Mesendoderm (in vitro differentiated cells): Measurements from ENCODE around the gene YBX3.

ENCODE experiments used
- DNase-seq: peaks from one replicate; pipeline ENCODE4 v3.0.0; 2013
- H2AK5ac ChIP-seq: 2 replicates; pipeline ENCODE4 v1.6.1; 2013; ENCODE audit warnings: low read length, inconsistent platforms
- H2BK120ac ChIP-seq: 2 replicates; pipeline ENCODE4 v1.6.1; 2013; ENCODE audit warnings: low read depth, mild to moderate bottlenecking, low read length, moderate library complexity, mixed read lengths
- H2BK15ac ChIP-seq: replicated peaks from 2 replicates; pipeline ENCODE4 v1.6.1; 2013; ENCODE audit warnings: low read depth, mild to moderate bottlenecking, moderate library complexity
- H2BK5ac ChIP-seq: 2 replicates; pipeline ENCODE4 v1.6.1; 2013; ENCODE audit warnings: low read length, inconsistent platforms
- H3K18ac ChIP-seq: 2 replicates; pipeline ENCODE4 v1.6.1; 2013; ENCODE audit warnings: mild to moderate bottlenecking, low read length, mixed read lengths
- H3K23ac ChIP-seq: one replicate; pipeline ENCODE4 v1.6.1; 2013; ENCODE audit warnings: low read length
- H3K27ac ChIP-seq: 2 replicates; pipeline ENCODE4 v1.5.1; 2013; ENCODE audit warnings: low read depth, mild to moderate bottlenecking, inconsistent platforms, low read length, moderate library complexity
- H3K27me3 ChIP-seq: 2 replicates; pipeline ENCODE4 v1.6.1; 2013; ENCODE audit warnings: low read length, control low read depth, mild to moderate bottlenecking, inconsistent platforms; ENCODE audit not compliant: insufficient read depth, poor library complexity
- H3K36me3 ChIP-seq: 2 replicates; pipeline ENCODE4 v1.6.1; 2013; ENCODE audit warnings: low read length, inconsistent platforms; ENCODE audit not compliant: control insufficient read depth, insufficient read depth
- H3K4ac ChIP-seq: one replicate; pipeline ENCODE4 v1.6.1; 2013; ENCODE audit warnings: low read depth, mild to moderate bottlenecking, low read length, moderate library complexity
- H3K4me1 ChIP-seq: 2 replicates; pipeline ENCODE4 v1.6.1; 2013; ENCODE audit warnings: low read depth, low read length, inconsistent platforms; ENCODE audit not compliant: control insufficient read depth
- H3K4me2 ChIP-seq: 2 replicates; pipeline ENCODE4 v1.6.1; 2013; ENCODE audit warnings: low read length
- H3K4me3 ChIP-seq: 2 replicates; pipeline ENCODE4 v1.5.1; 2013; ENCODE audit warnings: mild to moderate bottlenecking, low read length
- H3K56ac ChIP-seq: one replicate; pipeline ENCODE4 v1.6.1; 2013; ENCODE audit warnings: low read length
- H3K79me1 ChIP-seq: 2 replicates; pipeline ENCODE4 v1.6.1; 2013; ENCODE audit warnings: low read length, inconsistent platforms
- H3K79me2 ChIP-seq: 2 replicates; pipeline ENCODE4 v1.6.1; 2013; ENCODE audit warnings: mild to moderate bottlenecking, low read length; ENCODE audit not compliant: control insufficient read depth, insufficient read depth
- H3K9ac ChIP-seq: 2 replicates; pipeline ENCODE4 v1.6.1; 2013; ENCODE audit warnings: low read length, inconsistent platforms
- H4K5ac ChIP-seq: one replicate; pipeline ENCODE4 v1.6.1; 2013; ENCODE audit warnings: low read length
- H4K8ac ChIP-seq: one replicate; pipeline ENCODE4 v1.6.1; 2013; ENCODE audit warnings: low read depth, mild to moderate bottlenecking, control low read depth, low read length, moderate library complexity
- WGBS: extraction: QIAGEN DNeasy Blood & Tissue Kit; methylation state at CpG from one replicate; pipeline ENCODE4 v1.1.7; 2013; ENCODE audit warnings: low lambda C conversion rate, missing lambda C conversion rate; ENCODE audit not compliant: insufficient coverage; ENCODE audit errors: extremely low coverage; 5-methylcytosine and 5-hydroxymethylcytosine counted together

Gene YBX3

GRCh38 chr12:10739157-10740118, 16.3 kb upstream of the YBX3 start:
- no peak overlapping the region for H2AK5ac ChIP-seq
- no peaks in the 10 kb centered on the region for H3K79me2 ChIP-seq
- H4K8ac ChIP-seq = no peak overlapping the region
- no peak for DNase-seq
- no peak overlapping the region for H3K18ac ChIP-seq
- H2BK120ac ChIP-seq = no peak overlapping the region
- H3K4me2 ChIP-seq = no peak overlapping the region
- H3K4me3 ChIP-seq = no peak overlapping the region
- no peaks in the 10 kb centered on the region for H3K36me3 ChIP-seq
- H3K56ac ChIP-seq = no peak overlapping the region
- no peak overlapping the region for H2BK15ac ChIP-seq
- H4K5ac ChIP-seq = no peak overlapping the region
- H2BK5ac ChIP-seq = no peak overlapping the region
- no peak overlapping the region for H3K9ac ChIP-seq
- no peak overlapping the region for H3K4ac ChIP-seq
- no CpG with 5 or more reads among the region's 8 CpGs for WGBS
- no peaks in the 10 kb centered on the region for H3K79me1 ChIP-seq
- H3K4me1 ChIP-seq = no peaks in the 10 kb centered on the region
- no peak overlapping the region for H3K23ac ChIP-seq
- no peak overlapping the region for H3K27ac ChIP-seq
- H3K27me3 ChIP-seq = no peaks in the 10 kb centered on the region

DNA sequence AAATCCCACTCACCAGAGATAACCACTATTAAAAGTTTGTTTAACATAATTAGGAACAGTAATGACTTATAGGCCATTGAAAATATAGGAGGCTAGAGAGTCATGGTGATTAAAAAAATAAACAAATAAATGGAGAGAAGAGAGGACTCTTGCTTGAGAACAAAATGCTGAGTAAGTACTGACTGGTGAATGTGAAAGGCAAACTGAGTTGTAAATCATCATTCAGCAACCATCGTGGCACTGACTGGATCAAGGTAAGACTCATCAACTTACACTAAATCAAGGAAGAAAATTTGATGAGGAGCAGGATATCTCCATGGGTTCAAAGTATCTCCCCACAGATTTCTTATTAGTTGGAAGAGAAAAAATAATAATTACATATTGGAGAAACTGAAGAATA, 14.1 kb upstream of the YBX3 start:
- Histone ChIP-seq H4K8ac (no peak overlapping the region), H2BK5ac (no peak overlapping the region), H2BK15ac (no peak overlapping the region), H3K4me1 (no peaks in the 10 kb centered on the region), H3K4me2 (no peak overlapping the region), H2AK5ac (no peak overlapping the region), H3K9ac (no peak overlapping the region), H4K5ac (no peak overlapping the region), H3K79me1 (no peaks in the 10 kb centered on the region), H3K56ac (no peak overlapping the region), H3K23ac (no peak overlapping the region), H3K27me3 (no peaks in the 10 kb centered on the region), H3K4ac (no peak overlapping the region), H2BK120ac (no peak overlapping the region), H3K4me3 (no peak overlapping the region), H3K79me2 (no peaks in the 10 kb centered on the region), H3K27ac (no peak overlapping the region), H3K36me3 (no peaks in the 10 kb centered on the region), H3K18ac (no peak overlapping the region)
- DNase-seq = no peak
- WGBS = no CpG with 5 or more reads among the region's 1 CpG

- no peak overlapping the region for H3K4ac ChIP-seq
- H2BK5ac ChIP-seq = no peak overlapping the region
- H3K18ac ChIP-seq = no peak overlapping the region
- no peaks in the 10 kb centered on the region for H3K36me3 ChIP-seq
- H3K27ac ChIP-seq = no peak overlapping the region
- no peak for DNase-seq
- H2BK120ac ChIP-seq = no peak overlapping the region
- H4K5ac ChIP-seq = no peak overlapping the region
- H3K27me3 ChIP-seq = no peaks in the 10 kb centered on the region
- H3K56ac ChIP-seq = no peak overlapping the region
- no peak overlapping the region for H3K4me3 ChIP-seq
- no peak overlapping the region for H3K4me2 ChIP-seq
- H2BK15ac ChIP-seq = no peak overlapping the region
- no peaks in the 10 kb centered on the region for H3K79me1 ChIP-seq
- no CpG with 5 or more reads among the region's 1 CpG for WGBS
- no peaks in the 10 kb centered on the region for H3K4me1 ChIP-seq
- no peak overlapping the region for H3K23ac ChIP-seq
- H4K8ac ChIP-seq = no peak overlapping the region
- H3K79me2 ChIP-seq = no peaks in the 10 kb centered on the region
- H2AK5ac ChIP-seq = no peak overlapping the region
- H3K9ac ChIP-seq = no peak overlapping the region
Observed at GRCh38 chr12:10736463-10736862, 13.3 kb upstream of the YBX3 start.

GRCh38 chr12:10735428-10735827, 12.3 kb upstream of the YBX3 start:
- Histone ChIP-seq H2AK5ac (no peak overlapping the region), H3K4me3 (no peak overlapping the region), H3K79me1 (no peaks in the 10 kb centered on the region), H2BK5ac (no peak overlapping the region), H4K5ac (no peak overlapping the region), H3K27ac (no peak overlapping the region), H3K4me1 (no peaks in the 10 kb centered on the region), H3K56ac (no peak overlapping the region), H4K8ac (no peak overlapping the region), H3K79me2 (no peaks in the 10 kb centered on the region), H3K9ac (no peak overlapping the region), H3K4ac (no peak overlapping the region), H3K4me2 (no peak overlapping the region), H3K27me3 (no peaks in the 10 kb centered on the region), H3K23ac (no peak overlapping the region), H3K36me3 (no peaks in the 10 kb centered on the region), H2BK120ac (no peak overlapping the region), H3K18ac (no peak overlapping the region), H2BK15ac (no peak overlapping the region)
- DNase-seq = no peak

DNA sequence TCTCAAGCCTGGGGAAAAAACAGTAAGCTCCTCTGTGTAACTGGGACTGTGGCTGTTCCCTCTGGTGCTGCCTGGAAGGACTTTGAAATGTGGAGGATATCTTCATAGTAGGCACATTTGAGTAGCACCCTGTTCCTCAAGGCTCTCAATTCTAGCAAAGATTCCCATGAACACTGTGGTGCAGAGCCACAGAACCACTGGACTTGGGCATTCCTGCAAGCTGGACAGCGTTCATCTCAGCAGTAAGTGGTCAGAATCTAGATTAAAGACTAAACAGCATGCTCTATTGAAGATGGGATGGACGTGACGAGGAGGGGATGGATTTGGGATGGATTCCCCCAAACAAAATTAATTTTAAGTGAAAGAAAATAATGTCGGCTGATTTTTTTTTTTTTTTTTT, 9.4 kb upstream of the YBX3 start:
- Histone ChIP-seq H4K5ac (no peak overlapping the region), H3K27me3 (no peaks in the 10 kb centered on the region), H3K18ac (no peak overlapping the region), H2BK15ac (no peak overlapping the region), H3K27ac (no peak overlapping the region), H3K79me1 (no peaks in the 10 kb centered on the region), H2AK5ac (no peak overlapping the region), H3K4ac (no peak overlapping the region), H3K56ac (no peak overlapping the region), H3K23ac (no peak overlapping the region), H3K4me3 (no peak overlapping the region), H4K8ac (no peak overlapping the region), H3K4me1 (no peaks in the 10 kb centered on the region), H3K9ac (no peak overlapping the region), H3K36me3 (no peaks in the 10 kb centered on the region), H3K79me2 (no peaks in the 10 kb centered on the region), H2BK5ac (no peak overlapping the region), H2BK120ac (no peak overlapping the region), H3K4me2 (no peak overlapping the region)
- no CpG with 5 or more reads among the region's 4 CpGs for WGBS
- no peak for DNase-seq

DNA sequence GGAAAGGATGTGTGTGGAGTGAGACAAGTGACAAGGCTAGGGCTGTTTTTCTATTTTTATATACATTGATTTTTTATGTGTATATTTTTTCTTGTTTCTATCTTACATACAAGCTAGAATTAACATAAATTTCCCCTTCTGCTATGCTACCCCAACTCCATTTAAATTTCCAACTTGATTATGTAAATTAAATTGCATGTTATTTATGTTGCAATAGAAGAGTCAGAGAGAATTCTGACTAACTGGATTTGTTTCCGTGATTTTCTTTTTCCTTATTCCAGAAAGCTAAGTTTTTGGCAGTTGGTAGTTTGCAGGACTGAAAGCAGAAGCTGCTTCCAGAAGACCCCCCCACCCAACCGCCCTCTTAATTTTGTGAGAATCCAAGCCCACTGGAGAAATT, 8.9 kb upstream of the YBX3 start:
- Histone ChIP-seq H3K27me3 (no peaks in the 10 kb centered on the region), H3K18ac (no peak overlapping the region), H4K8ac (no peak overlapping the region), H3K36me3 (no peaks in the 10 kb centered on the region), H3K79me1 (no peaks in the 10 kb centered on the region), H3K4ac (no peak overlapping the region), H3K23ac (no peak overlapping the region), H2BK5ac (no peak overlapping the region), H3K4me2 (no peak overlapping the region), H2AK5ac (no peak overlapping the region), H3K9ac (no peak overlapping the region), H3K27ac (no peak overlapping the region), H3K79me2 (no peaks in the 10 kb centered on the region), H2BK120ac (no peak overlapping the region), H3K56ac (no peak overlapping the region), H2BK15ac (no peak overlapping the region), H3K4me3 (no peak overlapping the region), H3K4me1 (no peaks in the 10 kb centered on the region), H4K5ac (no peak overlapping the region)
- DNase-seq = no peak
- WGBS = no CpG with 5 or more reads among the region's 2 CpGs
